Mammary epithelial cell (primary cell): ENCODE data around the gene SEMA3G.

ENCODE experiments used
- CTCF ChIP-seq, 2 donors: IDR thresholded peaks in 1 of 2; conservative IDR thresholded peaks in 1 of 2; 2 replicates each; pipeline ENCODE4 v1.5.1; 2011 to 2012; ENCODE audit warnings: inconsistent platforms in 2 of 2, low read length in 2 of 2, mild to moderate bottlenecking in 2 of 2, control low read depth in 1 of 2, low read depth in 1 of 2; ENCODE audit not compliant: insufficient read depth in 1 of 2; ENCODE audit errors: extremely low read depth in 1 of 2
- EZH2 ChIP-seq: IDR thresholded peaks from 2 replicates; pipeline ENCODE4 v1.6.1; 2012; ENCODE audit warnings: low read length, inconsistent platforms, borderline replicate concordance

GRCh38 chr3:52433328-52433995, 11.4 kb downstream of the SEMA3G start:
- TF ChIP-seq CTCF (conservative IDR thresholded peaks at IDR 0.05 in 1 of 2, IDR thresholded peaks at IDR 0.05 in 1 of 2; ENCODE audit: extremely low read depth in 1 of 2, insufficient read depth in 1 of 2, low read depth in 1 of 2, low read length in 2 of 2) (no peak), EZH2 (no peak)
